Esophagus squamous epithelium (tissue), 4 donors: ENCODE data around the gene AOC2.

ENCODE experiments used
- CTCF ChIP-seq, 6 experiments: fragments of 450-650 bp in 4 of 6; fragments of 200-600 bp in 2 of 6; sonication (generic) in 2 of 6; IDR thresholded peaks; one replicate each; pipeline ENCODE4 v1.5.1; 2016 to 2019; ENCODE audit warnings: antibody characterized with exemption in 6 of 6, mild to moderate bottlenecking in 4 of 6, moderate library complexity in 4 of 6
- POLR2A ChIP-seq, 4 donors: fragments of 450-650 bp; IDR thresholded peaks; one replicate each; pipeline ENCODE4 v1.6.1; 2017; ENCODE audit warnings: antibody characterized with exemption in 4 of 4, mild to moderate bottlenecking in 4 of 4, moderate library complexity in 3 of 4

DNA sequence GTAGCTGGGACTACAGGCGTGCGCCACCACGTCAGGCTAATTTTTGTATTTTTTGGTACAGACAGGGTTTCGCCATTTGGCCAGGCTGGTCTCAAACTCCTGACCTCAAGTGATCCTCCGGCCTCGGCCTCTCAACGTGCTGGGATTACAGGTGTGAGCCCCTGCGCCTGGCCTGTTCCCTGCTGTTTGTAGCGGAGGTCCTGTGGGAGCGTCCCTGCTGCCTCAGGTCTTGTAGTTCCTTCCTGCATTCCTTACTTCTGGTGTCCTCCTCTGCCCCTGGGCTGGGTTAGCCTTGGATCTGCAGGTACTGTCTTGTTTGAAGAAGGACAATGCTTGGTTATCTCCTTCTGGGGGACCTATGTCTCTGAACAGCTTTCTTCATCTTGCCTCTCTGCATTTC is 32.7 kb downstream of the AOC2 start:
- TF ChIP-seq CTCF (IDR thresholded peaks at IDR 0.05) (no peak), POLR2A (IDR thresholded peaks at IDR 0.05) (no peak)
